KMS-11 (cell line): ENCODE results near the gene KRTAP19-1.

Experiments used
- H2AFZ ChIP-seq: fragments of 200-600 bp; sonication (generic); 2 replicates; pipeline ENCODE4 v1.6.1; 2016; ENCODE audit warnings: antibody characterized with exemption, mixed run types, low read depth
- H3K27ac ChIP-seq: fragments of 200-600 bp; sonication (generic); 2 replicates; pipeline ENCODE4 v1.6.1; 2016; ENCODE audit warnings: mild to moderate bottlenecking, mixed run types
- H3K27me3 ChIP-seq: fragments of 200-600 bp; sonication (generic); 2 replicates; pipeline ENCODE4 v1.6.1; 2017; ENCODE audit warnings: mild to moderate bottlenecking, low read depth, mixed run types, moderate library complexity; ENCODE audit not compliant: insufficient read depth
- H3K36me3 ChIP-seq: fragments of 200-600 bp; sonication (generic); 2 replicates; pipeline ENCODE4 v1.6.1; 2017; ENCODE audit warnings: mild to moderate bottlenecking, mixed run types; ENCODE audit not compliant: insufficient read depth
- H3K4me1 ChIP-seq: fragments of 200-600 bp; sonication (generic); 2 replicates; pipeline ENCODE4 v1.6.1; 2016; ENCODE audit warnings: mild to moderate bottlenecking, low read depth, mixed run types; ENCODE audit not compliant: poor library complexity, severe bottlenecking
- H3K4me2 ChIP-seq: fragments of 200-600 bp; sonication (generic); 2 replicates; pipeline ENCODE4 v1.7.0; 2016; ENCODE audit warnings: mild to moderate bottlenecking, mixed run types
- H3K4me3 ChIP-seq: fragments of 200-600 bp; sonication (generic); IDR thresholded peaks from 2 replicates; pipeline ENCODE4 v1.6.1; 2017; ENCODE audit warnings: low read depth, low read length, mixed read lengths; ENCODE audit not compliant: insufficient read depth
- H3K79me2 ChIP-seq: fragments of 200-600 bp; sonication (generic); 2 replicates; pipeline ENCODE4 v1.6.1; 2016; ENCODE audit warnings: low read depth, mixed run types; ENCODE audit not compliant: insufficient read depth
- H3K9ac ChIP-seq: fragments of 200-600 bp; sonication (generic); 2 replicates; pipeline ENCODE4 v1.6.1; 2016; ENCODE audit warnings: mild to moderate bottlenecking, mixed run types
- H4K20me1 ChIP-seq: fragments of 200-600 bp; sonication (generic); 2 replicates; pipeline ENCODE4 v1.6.1; 2016; ENCODE audit warnings: mild to moderate bottlenecking, mixed run types; ENCODE audit not compliant: insufficient read depth
- TF ChIP-seq, protein P1 (sequence below): fragments of 200-600 bp; sonication (generic); conservative IDR thresholded peaks from 2 replicates; pipeline ENCODE4 v1.6.1; 2017; ENCODE audit warnings: low read depth, mild to moderate bottlenecking, antibody characterized with exemption, low read length, moderate library complexity, mixed read lengths

Gene KRTAP19-1

GRCh38 chr21:30486180-30486579 lies 6.0 kb upstream of the KRTAP19-1 start:
- Histone ChIP-seq H3K27ac (no peak overlapping the region), H3K27me3 (no peaks in the 10 kb centered on the region)

DNA sequence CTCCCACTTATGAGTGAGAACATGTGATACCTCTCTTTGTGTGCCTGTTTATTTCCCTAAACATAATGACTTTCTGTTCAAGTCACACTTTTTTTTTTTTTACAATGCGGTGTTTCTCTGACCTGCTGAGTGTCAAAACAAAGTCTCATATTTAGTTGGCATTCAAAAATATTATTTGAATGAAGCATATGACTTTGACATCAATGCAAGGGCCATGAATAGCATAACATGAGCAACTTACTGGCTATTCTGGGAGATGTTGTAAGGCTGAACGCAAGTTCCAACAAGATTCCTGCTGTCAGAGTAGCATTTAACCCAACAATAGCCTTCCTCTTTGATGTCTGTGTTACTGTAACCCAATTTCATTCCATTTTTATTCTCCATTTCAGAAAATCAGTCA lies 2.0 kb upstream of the KRTAP19-1 start:
- Histone ChIP-seq H3K4me1 (no peaks in the 10 kb centered on the region), H3K4me2 (no peak overlapping the region), H4K20me1 (no peaks in the 10 kb centered on the region), H2AFZ (no peak overlapping the region), H3K9ac (no peak overlapping the region), H3K36me3 (no peaks in the 10 kb centered on the region), H3K27me3 (no peaks in the 10 kb centered on the region), H3K4me3 (no peak overlapping the region), H3K79me2 (no peaks in the 10 kb centered on the region), H3K27ac (no peak overlapping the region)
- TF ChIP-seq, protein P1, sequence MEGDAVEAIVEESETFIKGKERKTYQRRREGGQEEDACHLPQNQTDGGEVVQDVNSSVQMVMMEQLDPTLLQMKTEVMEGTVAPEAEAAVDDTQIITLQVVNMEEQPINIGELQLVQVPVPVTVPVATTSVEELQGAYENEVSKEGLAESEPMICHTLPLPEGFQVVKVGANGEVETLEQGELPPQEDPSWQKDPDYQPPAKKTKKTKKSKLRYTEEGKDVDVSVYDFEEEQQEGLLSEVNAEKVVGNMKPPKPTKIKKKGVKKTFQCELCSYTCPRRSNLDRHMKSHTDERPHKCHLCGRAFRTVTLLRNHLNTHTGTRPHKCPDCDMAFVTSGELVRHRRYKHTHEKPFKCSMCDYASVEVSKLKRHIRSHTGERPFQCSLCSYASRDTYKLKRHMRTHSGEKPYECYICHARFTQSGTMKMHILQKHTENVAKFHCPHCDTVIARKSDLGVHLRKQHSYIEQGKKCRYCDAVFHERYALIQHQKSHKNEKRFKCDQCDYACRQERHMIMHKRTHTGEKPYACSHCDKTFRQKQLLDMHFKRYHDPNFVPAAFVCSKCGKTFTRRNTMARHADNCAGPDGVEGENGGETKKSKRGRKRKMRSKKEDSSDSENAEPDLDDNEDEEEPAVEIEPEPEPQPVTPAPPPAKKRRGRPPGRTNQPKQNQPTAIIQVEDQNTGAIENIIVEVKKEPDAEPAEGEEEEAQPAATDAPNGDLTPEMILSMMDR: no peak

More at GRCh38 chr21:30486180-30486579, 6.0 kb upstream of the KRTAP19-1 start:
- Histone ChIP-seq H3K4me2 (no peak overlapping the region), H2AFZ (no peak overlapping the region), H4K20me1 (no peaks in the 10 kb centered on the region), H3K4me3 (no peak overlapping the region), H3K9ac (no peak overlapping the region), H3K4me1 (no peaks in the 10 kb centered on the region), H3K79me2 (no peaks in the 10 kb centered on the region), H3K36me3 (no peaks in the 10 kb centered on the region)
- TF ChIP-seq, protein P1: no peak

DNA sequence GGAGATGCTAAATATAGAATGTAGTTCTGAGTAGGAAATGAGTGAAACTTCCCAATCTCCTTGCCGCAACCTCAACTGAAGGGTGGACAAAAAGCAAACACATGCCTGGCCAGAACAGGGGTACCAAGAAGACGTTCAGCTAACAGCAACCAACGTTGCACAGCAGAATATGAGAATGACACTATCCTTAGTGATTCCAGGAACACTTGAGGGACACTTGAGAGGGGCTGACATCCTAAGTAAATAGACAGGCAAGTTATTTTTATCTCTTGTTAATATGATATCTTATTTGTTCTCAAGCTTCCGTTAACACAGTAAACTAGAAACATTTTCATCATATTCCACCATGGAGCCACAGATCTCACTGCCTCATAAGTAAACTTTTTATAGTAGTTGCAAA lies 908 bp downstream of the KRTAP19-1 start:
- H3K4me3 ChIP-seq: no peak overlapping the region
- no peaks in the 10 kb centered on the region for H3K4me1 ChIP-seq
- H3K79me2 ChIP-seq: no peaks in the 10 kb centered on the region
- no peaks in the 10 kb centered on the region for H3K27me3 ChIP-seq
- H2AFZ ChIP-seq: no peak overlapping the region
- TF ChIP-seq, protein P1: no peak
- H4K20me1 ChIP-seq: no peaks in the 10 kb centered on the region
- no peak overlapping the region for H3K9ac ChIP-seq
- no peaks in the 10 kb centered on the region for H3K36me3 ChIP-seq
- no peak overlapping the region for H3K27ac ChIP-seq
- H3K4me2 ChIP-seq: no peak overlapping the region

GRCh38 chr21:30478004-30478403 lies 2.2 kb downstream of the KRTAP19-1 start:
- Histone ChIP-seq H4K20me1 (no peaks in the 10 kb centered on the region), H3K27ac (no peak overlapping the region), H2AFZ (no peak overlapping the region), H3K9ac (no peak overlapping the region), H3K36me3 (no peaks in the 10 kb centered on the region), H3K4me1 (no peaks in the 10 kb centered on the region), H3K79me2 (no peaks in the 10 kb centered on the region), H3K4me2 (no peak overlapping the region), H3K27me3 (no peaks in the 10 kb centered on the region), H3K4me3 (no peak overlapping the region)
- TF ChIP-seq, protein P1: no peak
